Omental fat pad (tissue), 4 donors: ENCODE data around the gene GBE1. TPM values are rescaled to one million over a fixed set of nuclear protein-coding genes. Genes with fewer than 3 reads are reported as not detected.

Experiments
- ATAC-seq: fragments of 150-250 bp; one replicate; pipeline ENCODE4 v1.9.1; 2016; ENCODE audit warnings: mild to moderate bottlenecking, moderate library complexity; ENCODE audit not compliant: low FRiP score
- DNase-seq: peaks from one replicate; pipeline ENCODE4 v3.0.0-alpha.2; 2019; ENCODE audit warnings: low spot score
- total RNA-seq, 4 donors: library from RNA; depleted of rRNA; stranded (reverse); fragments of >200 nt; gene quantifications; one replicate each; pipeline ENCODE4 v1.1.0, GENCODE V29; 2016
- TF ChIP-seq, protein P1 (sequence below), 3 donors: fragments of 450-650 bp; IDR thresholded peaks; one replicate each; pipeline ENCODE4 v1.5.1; 2016 to 2017; ENCODE audit warnings: antibody characterized with exemption in 3 of 3, mild to moderate bottlenecking in 3 of 3, moderate library complexity in 2 of 3

Gene GBE1
- total RNA-seq, 4 donors from 2014 or later, result 101 to 140 (median 118) TPM

DNA sequence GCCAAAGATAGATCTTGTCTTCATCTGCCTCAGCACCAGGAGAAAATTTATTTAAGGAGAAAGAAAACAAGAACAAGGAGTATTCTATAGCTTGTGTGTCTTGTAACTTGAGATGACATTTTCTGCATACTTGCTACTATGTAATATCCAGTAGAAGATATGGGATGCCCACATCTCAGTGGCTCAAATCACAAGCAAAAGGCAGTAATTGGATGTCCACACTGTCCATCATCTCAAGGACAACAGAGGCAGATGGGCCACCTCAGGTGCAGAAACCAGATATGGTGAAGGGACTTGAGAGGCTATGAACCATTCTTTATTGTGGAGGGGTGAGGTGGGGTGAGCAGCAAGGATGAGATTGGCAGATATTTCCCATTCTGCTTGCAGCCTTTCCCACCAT is 309.0 kb downstream of the GBE1 start:
- DNase-seq (no peak), ATAC-seq (no peak)
- TF ChIP-seq, protein P1, sequence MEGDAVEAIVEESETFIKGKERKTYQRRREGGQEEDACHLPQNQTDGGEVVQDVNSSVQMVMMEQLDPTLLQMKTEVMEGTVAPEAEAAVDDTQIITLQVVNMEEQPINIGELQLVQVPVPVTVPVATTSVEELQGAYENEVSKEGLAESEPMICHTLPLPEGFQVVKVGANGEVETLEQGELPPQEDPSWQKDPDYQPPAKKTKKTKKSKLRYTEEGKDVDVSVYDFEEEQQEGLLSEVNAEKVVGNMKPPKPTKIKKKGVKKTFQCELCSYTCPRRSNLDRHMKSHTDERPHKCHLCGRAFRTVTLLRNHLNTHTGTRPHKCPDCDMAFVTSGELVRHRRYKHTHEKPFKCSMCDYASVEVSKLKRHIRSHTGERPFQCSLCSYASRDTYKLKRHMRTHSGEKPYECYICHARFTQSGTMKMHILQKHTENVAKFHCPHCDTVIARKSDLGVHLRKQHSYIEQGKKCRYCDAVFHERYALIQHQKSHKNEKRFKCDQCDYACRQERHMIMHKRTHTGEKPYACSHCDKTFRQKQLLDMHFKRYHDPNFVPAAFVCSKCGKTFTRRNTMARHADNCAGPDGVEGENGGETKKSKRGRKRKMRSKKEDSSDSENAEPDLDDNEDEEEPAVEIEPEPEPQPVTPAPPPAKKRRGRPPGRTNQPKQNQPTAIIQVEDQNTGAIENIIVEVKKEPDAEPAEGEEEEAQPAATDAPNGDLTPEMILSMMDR (IDR thresholded peaks at IDR 0.05), result no peak

- TF ChIP-seq, protein P1 (IDR thresholded peaks at IDR 0.05), result no peak
- DNase-seq, result no peak
- no peak for ATAC-seq
Measured at GRCh38 chr3:81451611-81452010, 309.8 kb downstream of the GBE1 start.

- TF ChIP-seq, protein P1 (IDR thresholded peaks at IDR 0.05), result no peak
- ATAC-seq (no peak), DNase-seq (no peak)
Measured at GRCh38 chr3:81451140-81451539, 310.3 kb downstream of the GBE1 start.

GRCh38 chr3:81446806-81447205 is 314.6 kb downstream of the GBE1 start:
- TF ChIP-seq, protein P1 (IDR thresholded peaks at IDR 0.05), result no peak
- DNase-seq (no peak), ATAC-seq (no peak)

GRCh38 chr3:81445712-81446111 is 315.7 kb downstream of the GBE1 start:
- TF ChIP-seq, protein P1 (IDR thresholded peaks at IDR 0.05), result no peak
- ATAC-seq, result no peak
- DNase-seq, result no peak

DNA sequence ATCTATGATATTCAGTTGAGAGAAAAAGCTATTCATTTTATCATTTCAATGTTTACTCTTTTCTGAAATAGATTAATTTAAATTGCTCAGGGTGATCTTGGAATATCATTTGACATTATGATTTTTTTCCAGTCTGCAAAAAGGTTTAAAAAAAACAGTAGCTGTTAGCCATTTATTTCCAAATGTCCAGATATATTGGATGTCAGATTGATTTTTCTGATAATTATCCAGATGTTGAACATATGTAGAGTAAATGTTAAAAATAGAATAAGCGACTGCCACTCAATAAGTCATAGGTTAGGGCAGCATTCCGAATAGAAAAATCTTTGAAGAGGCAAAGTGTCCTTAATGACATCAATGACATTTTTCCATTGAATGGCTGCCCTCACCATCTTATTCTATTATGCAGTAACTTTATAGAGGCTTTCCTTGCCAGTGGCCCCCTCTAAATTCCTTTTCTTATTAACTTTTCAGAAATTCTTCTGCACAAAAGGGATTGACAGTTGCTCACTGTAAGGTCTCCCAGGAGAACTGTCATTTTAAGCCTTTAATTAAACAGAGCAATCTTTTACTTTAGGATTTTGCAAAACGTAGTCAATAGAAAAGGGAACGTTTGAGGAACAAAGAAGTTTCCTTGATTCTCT is 316.5 kb downstream of the GBE1 start:
- TF ChIP-seq, protein P1 (IDR thresholded peaks at IDR 0.05), result no peak
- ATAC-seq, result no peak

DNA sequence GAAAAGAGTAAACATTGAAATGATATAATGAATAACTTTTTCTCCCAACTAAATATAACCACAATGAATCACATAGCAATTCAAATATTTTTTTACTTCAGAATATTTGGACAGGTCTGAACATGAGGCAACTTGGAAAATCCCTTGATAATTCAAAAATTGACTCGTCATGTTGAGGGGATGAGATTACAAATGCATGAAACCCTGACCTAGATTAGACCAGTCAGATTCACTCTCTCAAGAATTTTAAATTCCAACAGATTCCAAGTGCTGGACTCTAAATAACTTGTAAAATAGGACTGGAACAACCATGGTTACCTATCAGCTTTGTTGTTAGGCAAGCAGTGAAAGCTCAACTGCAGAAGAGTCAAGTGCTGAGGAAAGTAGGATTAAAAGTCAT is 317.5 kb downstream of the GBE1 start:
- DNase-seq, result no peak
- peak; percentile 88 for ATAC-seq
- TF ChIP-seq, protein P1 (IDR thresholded peaks at IDR 0.05), result no peak

More for the DNA sequence above, 316.5 kb downstream of the GBE1 start:
- DNase-seq, result no peak
